Measurements from ENCODE around the gene ZDHHC1. TPM values are rescaled to one million over a fixed set of nuclear protein-coding genes. Genes with fewer than 3 reads are reported as not detected.

ZDHHC1 gene
- total RNA-seq, 1 experiment from 2014 or later: 1.0 TPM

GRCh38 chr16:67445126-67445426 is 28.8 kb upstream of the ZDHHC1 start:
- CTCF ChIA-PET: interaction anchor here (0.5 to 3.7 kb wide), 4 partner anchors 17 to 198 kb away, joined by 3 to 19 read pairs (median 4); no protein-coding TSS in a partner anchor
- H3K4me1 Mint-ChIP-seq (ENCODE audit: low read depth, unreplicated experiment): no peaks in the 10 kb centered on the region
- H3K36me3 ChIP-seq (ENCODE audit: control insufficient read depth, insufficient read depth, low read length): peaks cover 2% of the 10 kb centered on the region

DNA sequence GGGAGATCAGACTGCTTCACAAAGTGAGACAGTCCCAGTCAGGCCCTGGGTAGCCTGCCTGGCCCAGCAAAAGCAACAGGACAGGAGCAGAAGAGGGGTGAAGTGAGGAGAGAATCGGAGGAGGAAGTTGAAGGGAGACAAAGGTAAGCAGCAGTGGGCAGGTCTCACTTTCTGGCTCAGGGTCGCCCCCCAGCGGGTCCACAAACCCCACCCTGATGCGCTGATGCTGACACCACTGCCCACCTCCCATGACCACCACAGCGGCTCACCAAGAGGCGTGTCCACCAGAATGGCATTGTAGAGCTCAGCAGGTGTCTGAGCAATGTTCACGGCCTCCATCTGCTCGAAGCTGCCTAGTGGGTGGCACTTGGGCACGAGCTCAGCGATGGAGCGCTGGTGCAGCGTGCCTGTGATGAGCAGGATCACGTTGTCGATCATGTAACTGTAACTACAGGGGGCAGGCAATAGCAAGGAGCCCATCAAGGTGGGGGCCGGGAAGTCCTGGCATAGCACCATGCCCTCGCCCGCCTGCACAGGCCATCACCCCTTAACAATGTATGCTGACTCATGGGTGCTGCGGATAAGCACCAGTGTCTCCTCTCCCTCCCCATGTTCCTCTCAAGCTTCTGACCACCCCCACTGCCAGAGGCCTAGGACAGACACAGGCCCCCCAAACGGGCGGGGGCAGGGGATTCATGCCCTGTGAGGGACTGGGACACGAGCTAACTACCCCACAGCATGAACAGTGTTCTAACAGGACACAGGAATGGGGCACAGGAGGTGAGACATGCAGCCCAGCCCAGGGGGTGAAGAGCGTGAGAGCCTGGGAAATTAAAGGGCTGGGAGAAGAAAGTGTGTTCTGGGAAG is 28.2 kb upstream of the ZDHHC1 start:
- peak in 1 of 2 experiments; percentile 34 for DNase-seq
- BruUV-seq (replicated peaks): no TSS peak
- intact Hi-C loops (cut with micrococcal nuclease; ENCODE audit: unreplicated experiment): loop anchor here (5.0 kb wide), 1 partner anchor 167 kb away; the partner anchor contains the start of gene PLEKHG4
- TF ChIP-seq CTCF (IDR thresholded peaks at IDR 0.05; ENCODE audit: insufficient read depth in 1 of 2, low read depth in 1 of 2, low read length in 1 of 2, severe bottlenecking in 1 of 2, unreplicated experiment in 1 of 2): peak in 1 of 2 experiments; percentile 8
- Mint-ChIP-seq H3K4me3 (ENCODE audit: unreplicated experiment) (no peak overlapping the region), H3K36me3 (ENCODE audit: insufficient read depth, unreplicated experiment) (peaks cover 2% of the 10 kb centered on the region), H3K27me3 (ENCODE audit: insufficient read depth, unreplicated experiment) (no peaks in the 10 kb centered on the region), H3K27ac (ENCODE audit: unreplicated experiment) (no peak overlapping the region), H3K9me3 (ENCODE audit: unreplicated experiment) (no peaks in the 10 kb centered on the region), H3K4me1 (ENCODE audit: low read depth, unreplicated experiment) (no peaks in the 10 kb centered on the region)
- no peak overlapping the region for H3K4me3 ChIP-seq (ENCODE audit: low read depth, low read length)
- no peaks in the 10 kb centered on the region for H3K27me3 ChIP-seq (replicated peaks; ENCODE audit: control insufficient read depth, insufficient read depth, low read length)
- POLR2A ChIA-PET: interaction anchor here (0.9 kb wide), 1 partner anchor 13 kb away, joined by 3 read pairs; no protein-coding TSS in a partner anchor
- H3K9me3 ChIP-seq: no peaks in the 10 kb centered on the region
- CTCF ChIA-PET: interaction anchor here (3.7 kb wide), 1 partner anchor 16 kb away, joined by 19 read pairs; no protein-coding TSS in a partner anchor
- H3K36me3 ChIP-seq (ENCODE audit: control insufficient read depth, insufficient read depth, low read length): peaks cover 2% of the 10 kb centered on the region
- H3K4me1 ChIP-seq: no peaks in the 10 kb centered on the region

More at GRCh38 chr16:67445126-67445426, 28.8 kb upstream of the ZDHHC1 start:
- Histone ChIP-seq H3K9me3 (no peaks in the 10 kb centered on the region), H3K4me3 (ENCODE audit: low read depth, low read length) (no peak overlapping the region), H3K4me1 (no peaks in the 10 kb centered on the region), H3K27me3 (replicated peaks; ENCODE audit: control insufficient read depth, insufficient read depth, low read length) (no peaks in the 10 kb centered on the region)
- Mint-ChIP-seq H3K36me3 (ENCODE audit: insufficient read depth, unreplicated experiment) (no peaks in the 10 kb centered on the region), H3K27ac (ENCODE audit: unreplicated experiment) (no peak overlapping the region), H3K9me3 (ENCODE audit: unreplicated experiment) (no peaks in the 10 kb centered on the region), H3K4me3 (ENCODE audit: unreplicated experiment) (no peak overlapping the region), H3K27me3 (ENCODE audit: insufficient read depth, unreplicated experiment) (no peaks in the 10 kb centered on the region)
- no peak for TF ChIP-seq CTCF (IDR thresholded peaks at IDR 0.05; ENCODE audit: insufficient read depth in 1 of 2, low read depth in 1 of 2, low read length in 1 of 2, severe bottlenecking in 1 of 2, unreplicated experiment in 1 of 2)
- DNase-seq: no peak
- POLR2A ChIA-PET: no interaction called here
- no TSS peak for BruUV-seq (replicated peaks)
- intact Hi-C loops (cut with micrococcal nuclease; ENCODE audit: unreplicated experiment): loop anchor here (5.0 kb wide), 1 partner anchor 168 kb away; the partner anchor contains the start of gene PLEKHG4

GRCh38 chr16:67443265-67443664 is 27.0 kb upstream of the ZDHHC1 start:
- H3K4me3 Mint-ChIP-seq (ENCODE audit: unreplicated experiment): no peak overlapping the region
- no peak for TF ChIP-seq CTCF (IDR thresholded peaks at IDR 0.05; ENCODE audit: insufficient read depth in 1 of 2, low read depth in 1 of 2, low read length in 1 of 2, severe bottlenecking in 1 of 2, unreplicated experiment in 1 of 2)
- H3K4me1 Mint-ChIP-seq (ENCODE audit: low read depth, unreplicated experiment): no peaks in the 10 kb centered on the region
- Histone ChIP-seq H3K4me1 (no peaks in the 10 kb centered on the region), H3K27me3 (replicated peaks; ENCODE audit: control insufficient read depth, insufficient read depth, low read length) (no peaks in the 10 kb centered on the region), H3K9me3 (no peaks in the 10 kb centered on the region), H3K4me3 (ENCODE audit: low read depth, low read length) (no peak overlapping the region), H3K36me3 (ENCODE audit: control insufficient read depth, insufficient read depth, low read length) (peaks cover 5% of the 10 kb centered on the region)
- no peak for DNase-seq
- POLR2A ChIA-PET: interaction anchor here (1.6 kb wide), 1 partner anchor 12 kb away, joined by 4 read pairs; the partner anchor contains the start of gene HSD11B2
- no peaks in the 10 kb centered on the region for H3K27me3 Mint-ChIP-seq (ENCODE audit: insufficient read depth, unreplicated experiment)
- intact Hi-C loops (cut with micrococcal nuclease; ENCODE audit: unreplicated experiment): no loop called here
- CTCF ChIA-PET: interaction anchor here (3.7 kb wide), 1 partner anchor 15 kb away, joined by 19 read pairs; no protein-coding TSS in a partner anchor
- H3K36me3 Mint-ChIP-seq (ENCODE audit: insufficient read depth, unreplicated experiment): peaks cover 10% of the 10 kb centered on the region
- no peaks in the 10 kb centered on the region for H3K9me3 Mint-ChIP-seq (ENCODE audit: unreplicated experiment)
- no peak overlapping the region for H3K27ac Mint-ChIP-seq (ENCODE audit: unreplicated experiment)
- BruUV-seq (replicated peaks): no TSS peak

All from Caco-2 (cell line).